Muscle layer of colon (tissue), 2 donors: ENCODE data around the gene ANO2.
"Not testable (repeated sequence)": the region's sequence is repeated elsewhere in the genome, so short reads cannot be mapped to it uniquely, and the experiment has no call there.

Experiments
- H3K27ac ChIP-seq: one replicate; pipeline ENCODE4 v1.7.0; 2013; ENCODE audit warnings: low read depth, mild to moderate bottlenecking, low read length, moderate library complexity
- H3K27me3 ChIP-seq, 2 donors: one replicate each; pipeline ENCODE4 v1.7.0; 2013; ENCODE audit warnings: low read length in 2 of 2, mild to moderate bottlenecking in 2 of 2; ENCODE audit not compliant: insufficient read depth in 2 of 2, control insufficient read depth in 1 of 2
- H3K36me3 ChIP-seq: one replicate; pipeline ENCODE4 v1.7.0; 2013; ENCODE audit warnings: mild to moderate bottlenecking, low read length; ENCODE audit not compliant: insufficient read depth
- H3K4me1 ChIP-seq: one replicate; pipeline ENCODE4 v1.7.0; 2013; ENCODE audit warnings: mild to moderate bottlenecking, low read length; ENCODE audit not compliant: insufficient read depth
- H3K4me3 ChIP-seq, 2 donors: one replicate each; pipeline ENCODE4 v1.7.0; 2013; ENCODE audit warnings: low read length in 2 of 2, low read depth in 1 of 2, mild to moderate bottlenecking in 1 of 2, moderate library complexity in 1 of 2
- H3K9ac ChIP-seq: one replicate; pipeline ENCODE4 v1.7.0; 2013; ENCODE audit warnings: low read length
- H3K9me3 ChIP-seq: one replicate; pipeline ENCODE4 v1.7.0; 2013; ENCODE audit warnings: mild to moderate bottlenecking, low read length
- donor health status: abdominal sarcoma.
- donor health status: Adenocarcinoma of cecum.

The ANO2 gene

DNA sequence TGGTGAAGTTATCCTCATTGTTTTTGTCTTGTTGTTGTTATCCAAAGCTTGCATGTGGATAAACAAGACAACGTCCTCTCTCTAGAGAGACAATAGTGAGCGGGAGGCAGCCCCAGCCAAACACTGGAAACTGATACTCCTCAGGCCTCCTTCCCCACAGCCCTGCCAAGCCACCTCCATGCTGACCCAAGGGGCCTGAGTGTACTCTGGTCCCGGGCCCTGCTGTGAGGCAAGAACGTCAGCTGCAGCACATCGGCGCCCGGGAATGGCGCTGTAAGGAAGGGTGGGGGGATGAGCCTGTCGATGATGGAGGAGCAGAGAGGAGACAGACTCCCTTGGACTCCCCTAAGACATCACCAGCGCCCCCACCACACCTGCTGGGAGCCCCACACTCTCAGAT is 83.6 kb downstream of the ANO2 start:
- H3K9ac ChIP-seq: no peak overlapping the region
- no peaks in the 10 kb centered on the region for H3K36me3 ChIP-seq
- H3K27ac ChIP-seq: no peak overlapping the region
- no peaks in the 10 kb centered on the region for H3K4me1 ChIP-seq
- no peak overlapping the region for H3K4me3 ChIP-seq
- H3K27me3 ChIP-seq: no peaks in the 10 kb centered on the region
- H3K9me3 ChIP-seq: no peaks in the 10 kb centered on the region

DNA sequence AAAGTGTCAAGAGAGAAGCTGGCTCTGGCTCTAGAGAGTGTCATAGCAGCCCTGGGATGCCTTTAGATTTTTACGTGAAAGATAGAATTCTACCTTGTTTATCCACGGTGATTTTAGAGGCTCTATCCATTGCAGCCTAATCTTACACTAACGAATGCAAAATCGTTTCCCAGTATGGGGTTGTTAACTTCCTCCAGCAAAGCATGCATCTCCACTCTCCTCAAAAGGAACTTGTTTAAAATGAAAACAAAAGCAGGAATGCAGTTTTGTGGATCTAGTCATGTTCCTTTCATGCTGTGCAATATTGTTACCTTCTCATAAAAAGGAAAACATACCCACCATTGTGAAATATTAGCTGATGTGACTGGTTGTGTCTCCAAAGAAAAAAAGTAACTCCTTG is 88.4 kb downstream of the ANO2 start:
- Histone ChIP-seq H3K9ac (no peak overlapping the region), H3K4me3 (no peak overlapping the region), H3K27ac (no peak overlapping the region), H3K36me3 (no peaks in the 10 kb centered on the region), H3K9me3 (no peaks in the 10 kb centered on the region), H3K27me3 (no peaks in the 10 kb centered on the region), H3K4me1 (no peaks in the 10 kb centered on the region)

DNA sequence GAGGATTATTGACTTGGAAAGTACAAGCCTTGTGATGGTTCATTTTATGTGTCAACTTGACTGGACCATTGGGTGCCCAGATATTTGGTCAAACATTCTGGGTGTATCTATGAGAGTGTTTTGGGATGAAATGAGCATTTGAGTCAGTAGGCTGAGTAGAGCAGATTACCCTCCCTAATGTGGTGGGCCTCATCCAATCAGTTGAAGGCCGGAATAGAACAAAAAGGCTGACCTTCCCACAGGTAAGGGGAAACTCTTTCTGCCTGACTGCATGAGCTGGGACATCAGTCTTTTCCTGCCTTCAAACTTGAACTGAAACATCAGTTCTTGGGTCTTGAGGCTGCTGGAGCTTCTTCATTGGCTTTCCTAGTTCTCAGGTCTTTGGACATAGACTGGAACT is 98.1 kb downstream of the ANO2 start:
- H3K27me3 ChIP-seq: no peaks in the 10 kb centered on the region
- H3K9me3 ChIP-seq: no peaks in the 10 kb centered on the region
- no peaks in the 10 kb centered on the region for H3K4me1 ChIP-seq
- no peak overlapping the region for H3K27ac ChIP-seq
- no peak overlapping the region for H3K4me3 ChIP-seq
- no peaks in the 10 kb centered on the region for H3K36me3 ChIP-seq
- H3K9ac ChIP-seq: no peak overlapping the region

DNA sequence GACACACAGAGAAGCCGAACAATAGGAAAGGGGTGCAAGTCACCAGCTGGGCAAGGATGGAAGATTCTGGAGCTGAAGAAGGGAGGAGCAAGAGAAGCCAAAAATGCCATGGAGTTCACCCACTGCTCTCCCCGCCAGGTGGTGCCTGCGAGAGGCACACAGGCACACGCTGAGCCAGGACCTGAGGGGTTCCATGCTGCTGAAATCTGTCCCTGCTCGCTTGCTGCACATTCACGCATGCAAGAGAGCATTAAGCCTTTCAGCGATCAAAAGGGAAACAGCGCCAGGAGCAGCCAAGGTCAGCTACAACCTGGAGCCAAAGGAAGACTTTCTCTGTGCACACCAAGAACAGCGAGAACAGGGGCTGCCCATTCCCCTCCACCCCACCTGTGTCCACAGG is 104.1 kb downstream of the ANO2 start:
- Histone ChIP-seq H3K27me3 (no peaks in the 10 kb centered on the region), H3K27ac (no peak overlapping the region), H3K4me3 (no peak overlapping the region), H3K9ac (no peak overlapping the region), H3K9me3 (no peaks in the 10 kb centered on the region), H3K36me3 (no peaks in the 10 kb centered on the region), H3K4me1 (no peaks in the 10 kb centered on the region)

DNA sequence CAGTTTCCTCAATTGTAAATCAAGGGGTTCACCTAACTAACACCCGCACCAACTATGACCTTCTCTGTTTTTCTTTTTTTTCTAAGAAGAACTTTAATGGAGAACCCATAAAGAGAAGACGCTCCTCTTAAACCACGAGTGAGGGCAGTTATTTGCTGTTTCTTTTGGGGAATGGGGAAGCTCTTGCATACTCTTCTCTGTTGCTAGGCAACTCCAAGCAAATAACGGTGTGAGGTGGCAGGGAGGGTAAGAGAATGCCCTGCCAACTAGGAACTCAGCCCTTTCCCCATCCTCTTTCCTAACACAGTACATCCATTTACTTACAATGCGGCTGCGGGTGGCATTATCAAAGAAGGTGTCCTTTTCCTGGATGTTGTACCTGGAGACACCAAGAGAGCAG is 114.9 kb downstream of the ANO2 start:
- no peaks in the 10 kb centered on the region for H3K4me1 ChIP-seq
- H3K9me3 ChIP-seq: no peaks in the 10 kb centered on the region
- no peaks in the 10 kb centered on the region for H3K27me3 ChIP-seq
- H3K36me3 ChIP-seq: no peaks in the 10 kb centered on the region
- no peak overlapping the region for H3K9ac ChIP-seq
- H3K27ac ChIP-seq: no peak overlapping the region
- no peak overlapping the region for H3K4me3 ChIP-seq

DNA sequence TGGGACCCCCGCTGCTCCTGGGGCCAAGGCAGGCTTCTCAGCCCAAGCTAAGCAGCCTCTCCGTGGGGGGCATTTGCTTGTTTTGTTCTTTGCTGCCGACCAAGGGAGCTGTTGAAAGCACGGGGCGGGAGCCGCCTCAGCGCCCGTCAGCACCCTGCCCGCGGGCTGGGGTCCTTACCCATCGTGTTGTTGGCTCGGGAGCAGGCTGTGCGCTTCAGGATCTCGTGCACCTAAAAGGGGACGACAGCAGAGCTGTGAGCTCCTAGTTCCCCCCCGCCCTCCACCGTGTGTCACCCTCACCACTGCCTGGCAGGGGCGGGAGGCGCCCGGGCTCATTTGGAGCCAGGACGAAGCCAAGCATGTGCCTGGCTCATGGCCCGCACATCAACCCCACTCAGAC is 117.5 kb downstream of the ANO2 start:
- H3K27me3 ChIP-seq: no peaks in the 10 kb centered on the region
- no peaks in the 10 kb centered on the region for H3K4me1 ChIP-seq
- no peak overlapping the region for H3K4me3 ChIP-seq
- no peak overlapping the region for H3K27ac ChIP-seq
- no peaks in the 10 kb centered on the region for H3K36me3 ChIP-seq
- no peaks in the 10 kb centered on the region for H3K9me3 ChIP-seq
- H3K9ac ChIP-seq: no peak overlapping the region

DNA sequence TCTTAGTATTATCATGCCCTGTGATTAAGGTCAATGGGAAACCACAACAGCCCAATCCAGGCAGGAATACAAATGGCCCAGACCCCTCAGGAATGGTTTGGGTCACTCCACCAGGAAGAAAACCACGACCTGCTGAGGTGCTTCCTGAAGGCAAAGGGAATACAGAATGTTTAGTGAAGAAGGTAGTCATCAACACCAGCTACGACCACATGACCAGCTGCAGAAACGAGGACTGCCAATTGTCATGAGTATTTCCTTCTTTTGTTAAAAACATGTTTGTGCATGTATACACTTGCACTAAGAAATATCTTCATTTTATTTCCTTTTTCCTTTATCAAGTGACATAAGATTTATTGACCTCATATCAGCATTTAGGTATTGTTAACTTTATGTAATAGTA is 119.3 kb downstream of the ANO2 start:
- not testable (repeated sequence) for H3K27me3 ChIP-seq, H3K27ac ChIP-seq, H3K9me3 ChIP-seq, H3K9ac ChIP-seq, H3K36me3 ChIP-seq, H3K4me3 ChIP-seq, H3K4me1 ChIP-seq

DNA sequence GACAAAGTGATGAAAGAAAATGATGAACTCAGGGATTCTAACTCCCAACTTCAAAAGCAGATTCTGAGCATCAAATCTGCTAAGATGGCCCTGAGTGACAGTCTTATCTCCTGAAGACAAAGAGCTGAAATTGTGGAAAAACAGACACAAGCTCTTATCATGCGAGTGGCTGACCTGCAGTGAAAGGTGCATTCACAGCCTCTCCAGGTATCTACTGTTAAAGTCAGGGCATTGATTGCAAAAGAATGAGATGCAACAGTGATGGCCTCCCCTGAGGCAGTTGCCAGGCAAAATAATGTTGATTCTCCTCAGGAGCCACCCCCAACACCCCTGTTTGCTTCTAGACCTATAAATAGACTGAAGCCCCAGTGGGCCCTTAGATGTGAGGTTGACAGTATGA is 126.2 kb downstream of the ANO2 start:
- not testable (repeated sequence) for H3K36me3 ChIP-seq, H3K9me3 ChIP-seq, H3K27ac ChIP-seq, H3K4me3 ChIP-seq, H3K9ac ChIP-seq, H3K4me1 ChIP-seq, H3K27me3 ChIP-seq

DNA sequence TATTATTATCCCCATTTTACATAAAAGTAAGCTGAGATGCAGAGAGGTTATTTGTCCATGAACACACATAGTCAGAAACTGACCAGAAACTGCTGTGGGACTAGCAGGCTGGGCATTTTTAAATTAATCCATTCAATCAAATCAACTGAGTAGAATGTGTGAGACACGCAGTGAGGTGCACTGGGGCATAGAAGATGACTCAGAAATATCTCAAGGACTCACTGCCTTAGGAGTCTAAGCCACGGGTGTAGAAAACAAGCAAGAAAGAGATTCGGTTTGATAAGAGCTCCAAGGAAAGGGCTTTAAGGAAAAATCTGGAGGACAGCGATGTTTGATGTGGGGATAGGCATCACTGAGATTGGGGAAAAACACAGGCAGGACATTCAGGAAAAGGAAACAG is 127.8 kb downstream of the ANO2 start:
- no peaks in the 10 kb centered on the region for H3K4me1 ChIP-seq

DNA sequence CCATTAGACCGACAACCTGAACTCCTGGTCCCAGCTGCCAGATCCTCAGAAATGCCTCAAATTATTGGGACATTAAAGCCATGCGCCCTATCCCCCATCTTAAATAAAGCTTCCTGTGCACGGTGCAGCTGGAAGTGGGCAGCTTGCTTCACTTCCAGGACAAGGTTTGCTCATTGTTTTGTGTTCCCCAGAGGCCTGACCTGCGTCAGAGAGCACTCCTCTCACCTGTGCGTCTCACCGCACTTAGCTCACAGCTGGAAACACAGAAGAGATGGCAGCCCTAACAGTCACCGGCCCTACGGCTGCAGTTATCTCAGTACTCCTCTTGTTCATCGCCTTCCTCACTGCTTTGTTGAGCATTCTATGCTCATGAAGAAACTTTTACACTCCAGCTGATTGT is 135.5 kb downstream of the ANO2 start:
- Histone ChIP-seq H3K4me1 (no peaks in the 10 kb centered on the region), H3K9me3 (no peaks in the 10 kb centered on the region), H3K27me3 (no peaks in the 10 kb centered on the region), H3K4me3 (no peak overlapping the region), H3K36me3 (no peaks in the 10 kb centered on the region), H3K9ac (no peak overlapping the region), H3K27ac (no peak overlapping the region)

More for the DNA sequence above, 127.8 kb downstream of the ANO2 start:
- Histone ChIP-seq H3K27ac (no peak overlapping the region), H3K9ac (no peak overlapping the region), H3K36me3 (no peaks in the 10 kb centered on the region), H3K9me3 (no peaks in the 10 kb centered on the region), H3K27me3 (no peaks in the 10 kb centered on the region), H3K4me3 (no peak overlapping the region)

DNA sequence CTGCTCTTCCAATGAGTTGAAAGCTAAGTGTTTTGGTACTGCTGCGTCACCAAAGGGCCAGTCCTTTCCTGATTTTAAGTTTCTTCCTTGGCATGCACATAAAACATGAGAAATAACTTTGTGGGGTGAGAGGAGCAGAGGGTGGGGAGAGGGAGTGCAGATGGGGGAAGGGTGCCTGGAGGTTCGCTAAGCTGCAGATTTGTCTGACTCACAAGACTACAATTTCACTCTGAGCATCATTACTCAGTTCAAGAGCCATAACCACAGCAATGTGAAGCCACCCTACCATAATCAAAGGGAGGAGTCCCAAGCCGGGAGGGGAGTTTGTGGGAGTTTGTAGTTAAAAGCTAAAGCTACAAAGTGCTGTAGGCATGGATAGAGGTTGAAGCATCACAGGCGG is 136.1 kb downstream of the ANO2 start:
- no peaks in the 10 kb centered on the region for H3K36me3 ChIP-seq
- no peaks in the 10 kb centered on the region for H3K9me3 ChIP-seq
- no peaks in the 10 kb centered on the region for H3K27me3 ChIP-seq
- H3K9ac ChIP-seq: no peak overlapping the region
- no peak overlapping the region for H3K27ac ChIP-seq
- no peak overlapping the region for H3K4me3 ChIP-seq
- no peaks in the 10 kb centered on the region for H3K4me1 ChIP-seq

DNA sequence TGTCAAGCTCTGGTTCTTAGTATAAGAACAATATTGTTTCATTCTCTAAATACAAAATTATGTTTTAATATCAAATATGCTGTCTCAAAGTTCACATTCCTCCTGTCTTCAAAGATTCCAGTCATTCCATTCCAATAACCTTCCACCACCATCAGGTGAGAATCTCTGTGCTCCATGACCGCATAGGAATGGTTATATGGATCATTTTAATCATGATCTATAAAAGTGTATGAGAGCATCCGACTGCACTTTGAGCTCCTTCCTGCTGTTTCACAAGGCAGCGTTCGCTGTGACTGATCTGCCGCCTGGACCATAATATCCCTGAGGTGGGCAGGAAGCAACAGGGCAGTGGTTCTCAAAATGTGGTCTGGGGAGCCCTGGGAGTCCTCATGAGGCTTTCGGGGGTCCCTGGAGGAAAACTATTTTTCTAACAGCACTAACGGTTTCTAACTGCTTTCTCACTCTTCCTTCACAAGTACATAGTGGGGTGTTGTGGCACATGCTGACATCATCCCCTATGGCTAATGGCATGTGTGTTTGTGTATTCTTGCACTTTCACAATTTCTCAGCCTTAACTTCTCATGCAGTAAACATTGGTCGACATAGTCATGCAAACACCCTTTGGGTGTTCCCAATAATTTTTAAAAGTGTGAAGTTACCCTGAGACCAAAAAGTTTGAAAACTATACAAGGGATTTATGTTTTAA is 137.4 kb downstream of the ANO2 start:
- Histone ChIP-seq H3K27ac (no peak overlapping the region), H3K9ac (no peak overlapping the region), H3K9me3 (no peaks in the 10 kb centered on the region), H3K27me3 (no peaks in the 10 kb centered on the region), H3K4me3 (no peak overlapping the region), H3K4me1 (no peaks in the 10 kb centered on the region), H3K36me3 (no peaks in the 10 kb centered on the region)
